Measurements from ENCODE around the gene SHKBP1. TPM values are rescaled to one million over a fixed set of nuclear protein-coding genes. Genes with fewer than 3 reads are reported as not detected.
"Not testable (repeated sequence)": the region's sequence is repeated elsewhere in the genome, so short reads cannot be mapped to it uniquely, and the experiment has no call there.

Gene SHKBP1
- polyA plus RNA-seq, 4 donors = 32.8 to 61.1 (median 43.8) TPM

DNA sequence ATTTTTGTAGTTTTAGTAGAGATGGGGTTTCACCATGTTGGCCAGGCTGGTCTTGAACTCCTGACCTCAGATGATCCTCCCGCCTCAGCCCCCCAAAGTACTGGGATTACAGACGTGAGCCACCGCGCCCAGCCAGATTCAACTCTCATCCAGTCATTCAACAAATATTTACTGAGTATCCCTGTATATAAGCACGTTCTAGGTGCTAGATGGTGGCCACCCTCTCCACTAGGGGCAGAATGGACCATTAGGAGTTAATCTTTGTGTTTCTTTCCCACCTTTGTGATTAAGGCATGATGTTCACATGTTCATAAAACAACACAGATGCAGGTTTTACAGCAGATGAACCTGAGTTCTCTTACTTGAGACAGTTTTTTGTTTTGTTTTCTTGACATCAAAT, 7.3 kb downstream of the SHKBP1 start:
- DNase-seq (ENCODE audit: low read depth in 4 of 4, low spot score in 2 of 4) = no peak

DNA sequence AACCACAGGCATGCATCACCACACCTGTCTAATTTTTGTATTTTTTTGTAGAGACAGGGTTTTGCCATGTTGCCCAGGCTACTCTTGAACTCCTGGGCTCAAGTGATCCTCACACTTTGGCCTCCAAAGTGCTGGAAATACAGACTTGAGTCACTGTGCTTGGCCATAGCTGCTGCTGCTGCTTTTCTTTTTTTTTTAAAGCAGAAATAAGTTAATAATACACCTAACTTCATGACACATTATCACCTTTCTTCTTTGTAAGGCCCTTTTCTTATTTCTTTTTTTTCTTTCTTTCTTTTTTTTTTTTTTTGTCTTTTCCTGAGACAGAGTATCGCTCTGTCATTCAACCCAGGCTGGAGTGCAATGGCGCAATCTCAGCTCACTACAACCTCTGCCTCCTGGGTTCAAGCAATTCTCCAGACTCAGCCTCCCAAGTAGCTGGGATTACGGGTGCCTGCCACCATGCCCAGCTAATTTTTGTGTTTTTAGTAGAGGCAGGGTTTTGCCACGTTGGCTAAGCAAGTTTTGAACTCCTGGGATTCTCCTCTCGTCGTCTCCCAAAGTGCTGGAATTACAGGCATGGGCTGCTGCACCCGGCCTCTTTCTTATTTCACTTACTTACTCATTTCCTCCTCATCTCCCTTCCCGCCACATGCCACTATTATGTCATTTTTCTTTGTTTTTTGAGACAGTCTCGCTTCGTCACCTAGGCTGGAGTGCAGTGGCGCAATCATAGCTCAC, 8.7 kb downstream of the SHKBP1 start:
- DNase-seq (ENCODE audit: low read depth in 4 of 4, low spot score in 2 of 4) = no peak

DNA sequence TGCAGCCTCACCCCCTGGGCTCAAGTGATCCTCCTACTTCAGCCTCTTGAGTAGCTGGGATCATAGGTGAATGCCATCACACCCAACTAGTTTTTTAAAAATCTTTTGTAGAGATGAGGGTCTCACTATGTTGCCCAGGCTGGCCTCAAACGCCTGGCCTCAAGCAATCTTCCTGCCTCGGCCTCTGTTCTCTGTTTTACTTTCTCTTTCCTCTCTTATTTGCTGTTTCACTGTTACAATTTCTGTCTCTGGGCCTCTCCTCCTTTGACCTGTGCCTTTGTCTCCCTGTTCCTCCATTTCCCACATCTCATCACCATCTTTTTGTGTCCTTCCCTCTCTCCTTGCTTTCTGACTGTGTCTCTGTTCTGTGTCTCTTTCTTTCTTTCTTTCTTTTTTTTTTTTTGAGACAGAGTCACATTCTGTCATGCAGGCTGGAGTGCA, 9.3 kb downstream of the SHKBP1 start:
- DNase-seq (ENCODE audit: low read depth in 4 of 4, low spot score in 2 of 4) = no peak

DNA sequence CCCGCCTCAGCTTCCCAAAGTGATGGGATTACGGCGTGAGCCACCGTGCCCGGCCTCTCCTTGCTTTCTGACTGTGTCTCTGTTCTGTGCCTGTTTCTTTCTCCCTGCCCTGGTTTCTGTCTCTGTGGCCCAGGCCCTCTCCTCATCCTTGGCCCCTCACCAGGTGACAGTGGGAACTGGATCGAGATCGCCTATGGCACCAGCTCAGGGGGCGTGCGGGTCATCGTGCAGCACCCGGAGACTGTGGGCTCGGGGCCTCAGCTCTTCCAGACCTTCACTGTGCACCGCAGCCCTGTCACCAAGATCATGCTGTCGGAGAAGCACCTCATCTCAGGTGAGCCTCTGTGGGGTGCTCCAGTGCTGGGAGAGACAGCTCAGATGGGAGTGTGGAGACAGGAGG, 9.9 kb downstream of the SHKBP1 start:
- no peak for DNase-seq (ENCODE audit: low read depth in 4 of 4, low spot score in 2 of 4)

DNA sequence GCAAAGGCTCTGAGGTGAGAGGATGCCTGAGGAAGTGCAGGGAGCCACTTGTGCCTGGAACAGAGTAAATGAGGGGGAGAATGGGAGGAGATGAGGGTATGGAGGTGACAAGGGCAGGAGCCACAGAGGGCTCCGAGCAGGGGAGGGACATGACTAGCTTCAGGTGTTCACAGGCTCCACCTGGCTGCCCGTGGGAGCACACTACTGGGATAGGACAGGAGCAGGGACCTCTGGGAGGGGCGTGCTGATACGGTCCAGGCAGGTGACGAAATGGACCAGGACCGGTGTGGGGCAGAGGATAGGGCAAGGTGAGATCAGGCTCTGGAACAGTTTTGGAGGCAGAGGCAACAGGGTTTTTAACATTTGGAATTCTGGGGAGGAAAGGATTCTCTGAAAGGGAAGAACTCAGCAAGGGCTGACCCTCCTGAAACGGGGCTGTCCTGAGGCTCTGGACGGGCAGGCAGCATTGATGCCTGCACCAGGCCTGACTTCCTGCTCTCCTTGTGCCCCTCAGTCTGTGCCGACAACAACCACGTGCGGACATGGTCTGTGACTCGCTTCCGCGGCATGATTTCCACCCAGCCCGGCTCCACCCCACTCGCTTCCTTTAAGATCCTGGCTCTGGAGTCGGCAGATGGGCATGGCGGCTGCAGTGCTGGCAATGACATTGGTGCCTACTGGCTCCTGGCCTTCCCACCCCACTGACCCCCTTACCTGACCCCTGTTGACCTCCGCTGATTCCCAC, 11.6 kb downstream of the SHKBP1 start:
- DNase-seq (ENCODE audit: low read depth in 4 of 4, low spot score in 2 of 4) = no peak

DNA sequence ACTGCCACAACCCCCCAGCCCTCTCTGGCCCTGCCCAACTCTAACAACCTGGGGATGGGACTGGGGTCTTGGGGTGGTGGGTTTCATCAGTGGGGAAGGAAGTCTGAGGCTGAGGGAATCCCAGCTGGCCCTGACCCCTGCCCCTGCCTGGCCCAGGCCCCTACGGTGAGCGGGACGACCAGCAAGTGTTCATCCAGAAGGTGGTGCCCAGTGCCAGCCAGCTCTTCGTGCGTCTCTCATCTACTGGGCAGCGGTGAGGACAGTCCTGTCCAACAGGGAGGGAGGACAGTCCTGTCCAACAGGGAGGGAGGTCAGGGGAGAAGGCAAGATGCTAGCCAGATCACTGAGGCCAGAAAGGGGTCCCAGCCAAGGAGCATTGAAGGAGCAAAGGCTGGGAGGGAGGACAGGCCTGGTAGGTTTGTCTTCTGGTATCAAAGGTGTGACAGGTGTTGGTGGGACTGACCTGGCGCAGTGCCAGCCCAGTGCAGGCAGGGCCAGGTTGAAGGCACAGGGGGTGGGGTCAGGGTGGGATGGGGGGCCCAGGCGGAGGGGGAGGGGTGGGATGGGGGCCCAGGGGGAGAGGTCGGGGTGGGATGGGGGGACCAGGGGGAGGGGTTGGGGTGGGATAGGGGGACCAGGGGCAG, 12.4 kb downstream of the SHKBP1 start:
- DNase-seq (ENCODE audit: low read depth in 4 of 4, low spot score in 2 of 4) = no peak

DNA sequence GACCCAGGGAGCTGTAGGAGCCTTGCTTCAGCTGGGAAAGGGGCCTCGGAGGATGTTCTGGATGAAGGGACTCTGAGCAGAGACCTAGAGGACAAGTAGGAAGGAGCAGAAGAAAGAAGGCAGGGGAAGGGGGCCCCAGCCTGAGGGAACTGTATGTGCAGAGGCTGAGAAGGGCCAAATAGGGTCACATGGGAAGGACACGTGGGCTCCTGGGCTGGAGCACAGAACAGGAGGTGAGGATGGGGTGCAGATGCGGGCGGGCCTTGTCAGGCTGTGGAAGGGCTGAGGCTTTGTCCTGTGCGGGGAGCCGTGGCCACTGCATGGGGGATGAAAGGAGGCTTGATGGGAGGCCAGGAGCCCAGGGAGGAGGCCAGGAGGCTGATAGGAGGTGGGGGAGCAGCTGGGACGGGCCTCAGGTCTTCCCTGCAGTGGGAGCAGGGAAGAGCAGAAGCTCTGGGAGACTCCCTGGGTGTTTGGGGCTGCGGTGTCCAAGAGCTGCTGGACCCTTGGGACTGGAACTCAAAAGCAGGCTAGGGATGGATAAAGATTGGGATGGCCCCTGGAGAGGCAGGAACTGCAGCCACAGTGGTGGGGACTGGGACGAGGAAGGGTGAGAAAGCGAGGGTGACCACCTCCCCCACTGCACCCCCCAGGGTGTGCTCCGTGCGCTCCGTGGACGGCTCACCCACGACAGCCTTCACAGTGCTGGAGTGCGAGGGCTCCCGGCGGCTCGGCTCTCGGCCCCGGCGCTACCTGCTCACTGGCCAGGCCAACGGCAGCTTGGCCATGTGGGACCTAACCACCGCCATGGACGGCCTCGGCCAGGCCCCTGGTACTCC, 13.1 kb downstream of the SHKBP1 start:
- DNase-seq (ENCODE audit: low read depth in 4 of 4, low spot score in 2 of 4) = no peak

DNA sequence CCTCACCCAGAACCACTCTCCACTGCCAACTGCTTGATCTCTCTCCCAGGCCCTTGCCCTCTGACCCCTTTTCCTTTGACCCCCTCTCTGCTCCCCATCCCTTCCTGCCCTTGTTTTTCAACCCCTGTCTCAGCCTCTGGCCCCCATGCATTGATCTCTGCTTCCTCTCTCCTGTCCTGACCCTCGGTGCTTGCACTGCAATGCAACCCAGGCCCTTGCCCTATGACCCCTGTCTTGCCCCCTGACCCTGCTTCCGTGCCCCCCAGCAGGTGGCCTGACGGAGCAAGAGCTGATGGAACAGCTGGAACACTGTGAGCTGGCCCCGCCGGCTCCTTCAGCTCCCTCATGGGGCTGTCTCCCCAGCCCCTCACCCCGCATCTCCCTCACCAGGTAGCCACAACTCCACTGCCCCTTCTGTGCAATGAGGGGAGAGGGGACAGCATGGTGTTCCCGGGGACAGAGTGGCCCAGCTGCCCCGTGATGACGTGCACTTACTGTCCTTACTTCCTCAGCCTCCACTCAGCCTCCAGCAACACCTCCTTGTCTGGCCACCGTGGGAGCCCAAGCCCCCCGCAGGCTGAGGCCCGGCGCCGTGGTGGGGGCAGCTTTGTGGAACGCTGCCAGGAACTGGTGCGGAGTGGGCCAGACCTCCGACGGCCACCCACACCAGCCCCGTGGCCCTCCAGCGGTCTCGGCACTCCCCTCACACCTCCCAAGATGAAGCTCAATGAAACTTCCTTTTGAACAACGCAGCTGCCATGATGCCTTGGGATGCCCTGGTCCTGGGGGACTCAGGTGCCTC, 14.0 kb downstream of the SHKBP1 start:
- no peak for DNase-seq (ENCODE audit: low read depth in 4 of 4, low spot score in 2 of 4)

DNA sequence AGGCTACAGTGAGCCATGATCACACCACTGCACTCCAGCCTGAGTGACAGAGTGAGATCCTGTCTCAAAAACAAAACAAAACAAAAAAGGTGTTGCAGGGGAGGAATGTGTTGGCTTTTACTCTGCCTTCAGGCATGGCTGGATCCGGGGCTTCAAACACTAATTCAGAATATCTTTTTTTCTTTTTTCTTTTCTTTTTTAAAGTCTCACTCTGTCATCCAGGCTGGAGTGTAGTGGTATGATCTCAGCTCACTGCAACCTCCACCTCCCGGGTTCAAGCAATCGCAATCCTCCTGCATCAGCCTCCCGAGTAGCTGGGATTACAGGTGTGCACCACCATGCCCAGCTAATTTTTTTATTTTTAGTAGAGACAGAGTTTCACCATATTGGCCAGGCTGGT, 15.1 kb downstream of the SHKBP1 start:
- not testable (repeated sequence) for DNase-seq (ENCODE audit: low read depth in 4 of 4, low spot score in 2 of 4)

DNA sequence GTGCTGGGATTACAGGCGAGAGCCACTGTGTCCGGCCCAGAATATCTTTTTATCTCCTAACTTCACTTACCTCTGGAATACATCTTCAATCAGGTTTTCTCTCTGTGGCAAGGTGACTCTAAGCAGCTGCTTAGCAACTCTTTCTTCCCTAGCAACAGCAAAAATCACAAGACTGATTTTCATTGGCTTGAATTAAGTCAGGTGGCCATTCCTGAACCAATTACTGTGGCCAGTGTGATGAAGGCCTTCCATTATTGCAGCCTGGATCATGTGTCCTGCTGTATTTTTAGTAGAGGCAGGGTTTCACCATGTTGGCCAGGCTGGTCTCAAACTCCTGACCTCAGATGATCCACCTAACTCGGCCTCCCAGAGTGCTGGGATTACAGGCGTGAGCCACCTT, 15.5 kb downstream of the SHKBP1 start:
- DNase-seq (ENCODE audit: low read depth in 4 of 4, low spot score in 2 of 4) = no peak

DNA sequence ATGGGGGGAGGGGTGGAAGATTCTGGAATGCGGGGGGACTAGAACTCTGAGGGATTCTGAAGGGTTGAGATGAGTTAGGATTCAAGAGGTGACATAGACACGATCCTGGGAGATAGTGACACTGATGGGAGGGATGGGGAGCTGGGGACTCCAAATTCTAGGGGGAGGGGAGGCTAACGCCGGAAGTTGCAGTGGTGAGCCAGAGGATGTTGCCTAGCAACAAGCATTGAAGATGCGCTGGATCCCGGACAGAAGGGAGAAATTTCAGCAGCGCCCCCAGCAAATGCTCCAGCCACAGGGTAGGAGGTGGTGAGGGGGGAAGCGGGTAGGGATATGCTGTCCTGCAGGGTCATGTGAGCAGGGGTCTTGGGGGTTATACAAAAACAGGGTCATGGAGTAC, 17.6 kb downstream of the SHKBP1 start:
- DNase-seq (ENCODE audit: low read depth in 4 of 4, low spot score in 2 of 4) = no peak

DNA sequence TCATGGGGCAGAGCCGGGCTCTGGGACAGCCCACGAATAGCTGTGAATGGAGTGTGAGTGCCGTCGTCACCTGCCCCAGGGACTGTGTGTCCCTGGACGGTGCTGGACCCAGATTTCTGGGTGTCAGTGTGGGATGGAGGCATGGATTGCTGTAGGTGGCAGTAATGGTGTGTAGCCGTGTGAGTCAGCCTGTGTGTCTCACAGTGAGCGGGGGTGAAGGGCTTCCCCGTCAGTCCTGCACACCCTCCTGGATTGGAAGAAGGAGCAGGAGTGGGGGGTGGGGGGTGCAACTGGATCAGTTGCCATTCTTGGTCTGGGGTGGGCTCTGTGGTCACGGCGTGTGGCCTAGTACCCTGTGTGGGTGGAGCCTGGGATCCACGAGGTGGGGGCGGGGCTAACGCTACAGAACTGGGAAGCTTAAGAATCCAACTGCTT, 18.0 kb downstream of the SHKBP1 start:
- DNase-seq (ENCODE audit: low read depth in 4 of 4, low spot score in 2 of 4) = no peak

DNA sequence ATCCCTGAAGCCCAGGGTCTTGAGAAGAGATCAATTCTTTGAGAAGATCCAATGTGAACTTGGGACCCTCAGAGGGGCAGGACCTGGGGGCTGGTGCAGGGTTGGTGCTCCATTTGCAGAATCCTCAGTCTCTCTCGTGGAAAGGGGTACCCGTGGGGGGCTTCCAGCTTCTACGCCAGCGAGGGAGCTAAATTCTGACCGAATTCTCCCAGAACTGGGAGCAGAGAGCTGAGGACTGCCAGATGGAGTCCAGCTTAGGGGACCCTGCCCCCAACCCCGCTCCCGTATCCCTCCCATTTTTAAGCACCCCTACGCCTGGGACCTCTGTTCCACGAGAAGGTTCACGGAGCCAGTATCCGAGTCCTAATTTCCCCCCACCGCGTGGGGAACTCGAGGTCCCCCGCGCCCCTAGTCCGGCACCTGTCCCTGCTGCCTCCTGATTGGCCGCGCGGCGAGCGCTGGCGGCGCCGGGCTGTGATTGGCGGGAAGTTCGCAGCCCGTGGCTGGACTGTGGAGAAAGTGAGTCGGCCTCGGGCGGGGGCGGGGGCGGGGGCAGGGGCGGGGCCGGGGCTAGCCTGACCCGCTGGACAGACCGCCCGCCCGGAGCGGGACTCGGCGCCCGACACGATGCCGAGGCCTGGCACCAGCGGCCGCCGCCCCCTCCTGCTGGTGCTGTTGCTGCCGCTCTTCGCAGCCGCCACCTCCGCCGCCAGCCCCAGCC, 20.1 kb downstream of the SHKBP1 start:
- DNase-seq (ENCODE audit: low read depth in 4 of 4, low spot score in 2 of 4) = no peak

DNA sequence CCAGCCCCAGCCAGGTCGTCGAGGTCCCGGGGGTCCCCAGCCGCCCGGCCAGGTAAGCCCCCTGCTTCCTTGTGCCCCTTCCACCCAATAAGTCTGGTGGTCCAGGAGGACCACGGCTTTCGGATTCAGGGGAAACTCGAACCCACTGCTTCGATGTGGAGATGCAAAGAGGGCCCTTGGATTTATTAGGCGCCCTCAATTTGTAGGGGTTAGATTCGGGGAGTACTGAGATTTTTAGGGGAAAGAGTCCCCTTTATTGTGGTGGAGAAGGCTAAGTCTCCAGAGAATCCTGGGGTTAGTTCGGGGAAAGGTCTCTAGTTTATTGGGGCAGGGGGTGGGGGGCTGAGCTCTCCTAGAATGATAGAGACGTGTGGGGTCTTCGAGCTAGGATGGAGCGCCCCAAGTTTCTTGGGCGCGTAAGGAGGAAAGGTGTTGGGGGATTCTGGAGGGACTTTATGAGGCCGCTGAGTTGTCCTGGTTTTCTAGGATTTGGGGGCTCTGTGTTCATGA, 20.7 kb downstream of the SHKBP1 start:
- no peak for DNase-seq (ENCODE audit: low read depth in 4 of 4, low spot score in 2 of 4)

DNA sequence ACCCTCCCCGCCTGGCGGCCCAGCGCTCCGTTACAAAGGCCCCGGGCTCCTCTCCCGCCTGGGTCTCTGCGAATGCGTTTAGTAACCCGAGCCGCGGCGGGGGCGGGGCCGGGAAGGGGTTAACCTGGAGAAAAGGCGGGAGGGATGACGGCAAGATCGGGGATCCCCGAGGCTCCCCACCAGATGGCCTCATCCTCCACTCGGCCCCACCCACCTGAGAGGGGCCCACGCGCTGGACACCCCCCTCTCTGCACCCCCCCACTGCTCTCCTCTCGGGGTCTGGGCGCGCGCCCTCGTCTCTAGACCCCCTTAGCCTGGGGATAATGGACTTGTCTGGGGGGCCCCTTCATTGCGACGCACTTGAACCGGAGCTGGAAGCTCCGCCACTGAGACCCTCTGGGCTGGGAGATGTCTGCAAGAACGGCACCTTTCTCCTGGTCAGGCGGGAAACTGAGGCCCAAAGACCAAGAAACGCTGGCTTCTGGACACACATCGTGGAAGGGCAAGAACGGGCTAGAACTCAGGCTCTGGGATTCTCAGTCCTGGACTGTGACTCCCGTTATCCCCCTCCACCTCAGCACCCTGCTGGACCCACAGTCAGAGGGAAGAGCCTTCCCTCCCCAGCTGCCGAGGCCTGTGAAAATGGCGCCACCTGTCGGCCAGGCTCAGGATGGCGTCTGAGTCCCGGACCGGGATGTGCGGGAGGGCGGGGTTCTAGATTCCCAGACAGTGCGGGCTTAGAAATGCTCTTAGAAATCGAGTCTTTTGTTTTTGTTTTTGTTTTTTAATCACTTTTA, 21.6 kb downstream of the SHKBP1 start:
- DNase-seq (ENCODE audit: low read depth in 4 of 4, low spot score in 2 of 4) = peak in 3 of 4 donors; percentile 87 to 93 (median 88)

DNA sequence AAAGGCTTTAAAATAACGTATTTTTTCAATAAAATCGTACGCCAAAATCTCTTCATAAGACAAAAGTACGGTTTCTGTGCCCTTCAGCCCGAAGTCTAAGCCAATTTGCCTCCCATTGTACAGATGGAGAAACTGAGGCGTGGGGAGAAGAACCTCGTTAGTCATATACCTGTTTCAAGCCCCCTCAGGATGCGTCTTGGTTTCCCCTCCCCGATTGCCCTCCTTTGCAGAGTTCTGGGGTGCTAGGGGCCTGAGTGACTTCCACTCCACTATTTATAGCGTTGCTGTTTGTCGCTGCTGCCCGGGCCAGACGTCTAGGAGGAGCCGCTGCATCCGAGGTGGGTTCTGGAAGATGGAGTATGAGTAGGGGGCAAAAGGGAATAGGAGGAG, 22.2 kb downstream of the SHKBP1 start:
- DNase-seq (ENCODE audit: low read depth in 4 of 4, low spot score in 2 of 4) = no peak

DNA sequence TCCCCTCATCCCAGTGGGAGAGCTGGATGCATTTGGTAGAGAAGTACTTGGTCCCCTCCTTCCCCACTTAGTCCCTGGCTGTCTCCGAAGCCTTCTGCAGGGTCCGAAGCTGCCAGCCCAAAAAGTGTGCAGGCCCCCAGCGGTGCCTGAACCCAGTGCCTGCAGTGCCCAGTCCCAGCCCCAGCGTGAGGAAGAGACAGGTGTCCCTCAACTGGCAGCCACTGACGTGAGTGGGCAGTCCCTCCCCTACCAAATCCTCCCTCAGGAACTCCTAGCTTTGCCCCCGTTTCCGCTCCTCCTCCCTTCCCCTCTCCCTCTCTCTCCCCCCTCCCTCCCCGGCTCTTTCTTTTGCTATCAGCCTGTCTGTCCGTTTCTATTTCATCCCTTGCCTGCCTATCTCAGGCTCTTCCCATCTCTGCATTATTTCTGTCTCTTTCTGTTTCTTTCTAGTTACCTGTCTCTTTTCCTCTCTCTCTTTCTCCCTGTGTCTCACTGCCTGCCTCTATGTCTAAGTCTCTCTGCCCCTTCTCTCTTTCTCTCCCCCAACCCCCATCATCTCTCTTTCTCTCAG, 22.7 kb downstream of the SHKBP1 start:
- no peak for DNase-seq (ENCODE audit: low read depth in 4 of 4, low spot score in 2 of 4)

All from left renal cortex interstitium (tissue), 4 donors.